ENCODE data around the gene C22orf42. TPM values are rescaled to one million over a fixed set of nuclear protein-coding genes. Genes with fewer than 3 reads are reported as not detected.
A peak's percentile ranks its signal among the peaks of the same experiment; 100 is the strongest.
"Not testable (repeated sequence)": the region's sequence is repeated elsewhere in the genome, so short reads cannot be mapped to it uniquely, and the experiment has no call there.

Gene C22orf42
- total RNA-seq, 1 experiment from 2014 or later, result not detected

DNA sequence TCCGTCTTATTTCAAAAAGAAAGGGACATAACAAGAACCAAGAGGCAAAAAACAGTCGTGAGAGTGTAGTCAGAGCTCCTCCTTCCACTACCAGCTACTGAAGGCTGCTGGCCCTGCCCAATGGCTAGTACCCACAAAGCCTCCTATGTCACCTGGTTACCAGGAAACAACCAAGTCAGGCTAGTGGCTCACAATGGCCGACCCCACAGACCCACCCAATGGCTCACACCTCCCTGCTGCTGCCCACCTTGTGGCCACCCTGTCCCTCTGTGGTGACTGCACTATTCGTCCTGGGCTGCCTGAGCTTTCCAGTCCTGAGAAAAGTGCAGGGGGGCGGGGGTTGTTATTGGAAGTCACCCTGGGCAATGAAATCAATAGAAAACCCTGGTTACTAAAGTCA lies 1.5 kb downstream of the C22orf42 start:
- H3K4me3 ChIP-seq; H3K4me1 ChIP-seq; H3K27me3 ChIP-seq; H3K36me3 ChIP-seq; H3K9me3 ChIP-seq (replicated peaks); H3K27ac ChIP-seq; DNase-seq: not testable (repeated sequence)

DNA sequence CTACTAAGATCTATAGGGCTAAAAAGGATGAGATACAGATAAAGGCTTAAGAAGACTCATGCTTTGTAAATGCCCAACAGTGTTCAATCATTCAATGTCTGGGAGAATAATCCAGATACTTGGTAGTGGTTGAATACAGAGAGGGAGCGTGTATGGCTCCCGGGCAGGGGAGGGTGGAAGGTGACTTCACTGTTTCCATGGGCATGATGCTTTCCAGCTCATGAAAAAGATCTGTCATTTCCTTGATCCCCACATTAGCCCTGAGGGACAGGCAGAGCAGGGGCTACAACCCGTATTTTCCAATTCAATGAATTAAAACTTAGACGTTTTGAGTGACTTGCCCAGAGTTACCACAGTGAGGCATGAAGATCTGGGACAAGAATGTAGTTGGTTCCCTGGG lies 4.4 kb downstream of the C22orf42 start:
- not testable (repeated sequence) for H3K36me3 ChIP-seq; H3K27me3 ChIP-seq; H3K9me3 ChIP-seq (replicated peaks); DNase-seq; H3K4me1 ChIP-seq; H3K27ac ChIP-seq; H3K4me3 ChIP-seq

DNA sequence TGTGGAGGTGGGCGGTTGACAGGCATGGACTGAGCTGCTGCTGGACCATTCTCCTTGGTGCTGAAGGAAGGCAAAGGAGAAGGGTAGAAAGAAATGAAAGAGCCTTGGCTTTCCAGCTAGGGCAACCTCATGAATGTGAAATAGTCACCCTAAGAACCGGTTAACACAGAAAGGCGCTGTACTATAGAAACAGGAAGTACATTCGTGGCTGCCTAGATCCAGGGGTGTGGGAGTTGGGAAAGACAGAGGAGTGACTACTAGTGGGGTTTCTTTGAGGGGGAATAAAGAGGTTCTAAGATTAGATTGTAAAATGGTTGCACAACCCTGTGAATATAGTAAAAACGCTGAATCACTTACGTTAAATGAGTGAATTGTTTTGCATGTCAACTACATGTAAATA lies 7.5 kb downstream of the C22orf42 start:
- not testable (repeated sequence) for H3K27me3 ChIP-seq; H3K4me1 ChIP-seq; H3K9me3 ChIP-seq (replicated peaks); H3K4me3 ChIP-seq; H3K27ac ChIP-seq; H3K36me3 ChIP-seq; DNase-seq

GRCh38 chr22:32150647-32151046 lies 8.5 kb downstream of the C22orf42 start:
- H3K27me3 ChIP-seq; H3K36me3 ChIP-seq; DNase-seq; H3K9me3 ChIP-seq (replicated peaks); H3K4me1 ChIP-seq; H3K4me3 ChIP-seq; H3K27ac ChIP-seq: not testable (repeated sequence)

GRCh38 chr22:32148372-32148771 lies 10.7 kb downstream of the C22orf42 start:
- H3K4me1 ChIP-seq; H3K36me3 ChIP-seq; H3K27me3 ChIP-seq; H3K27ac ChIP-seq; DNase-seq; H3K4me3 ChIP-seq; H3K9me3 ChIP-seq (replicated peaks): not testable (repeated sequence)

DNA sequence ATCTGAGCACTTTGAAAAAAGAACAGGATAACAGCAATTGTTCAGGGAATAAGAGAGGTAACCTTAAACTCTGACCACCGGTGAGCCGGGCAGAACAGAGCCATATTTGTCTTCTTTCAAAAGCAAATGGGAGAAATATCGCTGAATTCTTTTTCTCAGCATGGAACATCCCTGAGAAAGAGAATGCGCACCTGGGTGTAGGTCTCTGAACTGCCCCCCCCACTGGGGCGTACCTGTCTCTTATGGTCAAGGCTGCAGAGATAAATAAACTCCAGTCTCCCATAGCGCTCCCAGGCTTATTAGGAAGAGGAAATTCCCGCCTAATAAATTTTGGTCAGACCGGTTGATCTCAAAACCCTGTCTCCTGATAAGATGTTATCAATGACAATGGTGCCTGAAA lies 12.0 kb downstream of the C22orf42 start:
- not testable (repeated sequence) for H3K4me1 ChIP-seq; DNase-seq; H3K27me3 ChIP-seq; H3K36me3 ChIP-seq; H3K9me3 ChIP-seq (replicated peaks); H3K4me3 ChIP-seq; H3K27ac ChIP-seq

DNA sequence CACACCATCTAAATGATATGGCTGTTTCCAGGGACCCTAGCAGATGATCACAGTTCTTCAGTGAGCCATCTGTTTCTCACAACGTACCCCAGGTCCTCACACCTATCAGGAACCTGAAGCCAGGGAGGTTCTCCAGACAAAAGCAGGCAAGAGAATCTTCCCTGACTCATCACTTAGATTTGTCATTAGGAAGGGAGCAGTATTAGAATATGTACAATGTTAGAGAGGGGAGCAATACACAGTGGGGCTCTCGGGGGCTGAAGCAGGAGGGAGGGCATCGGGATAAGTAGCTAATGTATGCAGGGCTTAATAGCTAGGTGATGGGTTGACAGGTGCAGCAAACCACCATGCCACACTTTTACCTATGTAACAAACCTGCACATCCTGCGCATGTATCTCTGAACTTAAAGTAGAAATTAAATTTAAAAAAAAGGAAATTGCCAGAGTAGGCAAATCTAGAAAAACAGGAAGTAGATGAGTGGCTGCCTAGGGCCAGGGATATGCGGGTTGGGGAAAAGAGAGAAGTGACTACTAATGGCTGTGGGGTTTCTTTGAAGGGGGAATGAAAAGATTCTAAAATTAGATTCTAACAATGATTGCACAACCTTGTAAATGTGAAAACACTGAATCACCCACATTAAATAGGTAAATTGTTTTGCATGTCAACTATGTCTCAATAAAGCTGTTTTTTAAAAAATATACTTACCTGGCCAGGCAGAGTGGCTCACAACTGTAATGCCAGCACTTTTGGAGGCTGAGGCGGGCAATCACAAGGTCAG lies 14.4 kb downstream of the C22orf42 start:
- Histone ChIP-seq H3K4me3 (no peak overlapping the region), H3K9me3 (replicated peaks) (no peaks in the 10 kb centered on the region), H3K4me1 (no peaks in the 10 kb centered on the region), H3K27ac (no peak overlapping the region), H3K36me3 (no peaks in the 10 kb centered on the region), H3K27me3 (no peaks in the 10 kb centered on the region)
- DNase-seq, result no peak

- H3K9me3 ChIP-seq (replicated peaks), result no peaks in the 10 kb centered on the region
- no peaks in the 10 kb centered on the region for H3K4me1 ChIP-seq
- no peak overlapping the region for H3K4me3 ChIP-seq
- H3K27me3 ChIP-seq, result no peaks in the 10 kb centered on the region
- H3K36me3 ChIP-seq, result no peaks in the 10 kb centered on the region
- no peak for DNase-seq
- H3K27ac ChIP-seq, result no peak overlapping the region
Observed at GRCh38 chr22:32142600-32142999, 16.5 kb downstream of the C22orf42 start.

GRCh38 chr22:32140688-32141087 lies 18.4 kb downstream of the C22orf42 start:
- not testable (repeated sequence) for H3K9me3 ChIP-seq (replicated peaks); H3K4me3 ChIP-seq; H3K36me3 ChIP-seq; H3K4me1 ChIP-seq; H3K27ac ChIP-seq; H3K27me3 ChIP-seq
- peak in 1 of 2 experiments; percentile 8 for DNase-seq

- H3K27ac ChIP-seq; H3K9me3 ChIP-seq (replicated peaks); H3K27me3 ChIP-seq; DNase-seq; H3K4me1 ChIP-seq; H3K36me3 ChIP-seq; H3K4me3 ChIP-seq: not testable (repeated sequence)
Observed at GRCh38 chr22:32138576-32138975, 20.5 kb downstream of the C22orf42 start.

GRCh38 chr22:32137731-32138324 lies 21.3 kb downstream of the C22orf42 start:
- not testable (repeated sequence) for H3K4me1 ChIP-seq; H3K27ac ChIP-seq; DNase-seq; H3K36me3 ChIP-seq; H3K9me3 ChIP-seq (replicated peaks); H3K27me3 ChIP-seq
- peak overlapping the region; percentile 25 for H3K4me3 ChIP-seq

GRCh38 chr22:32136881-32137280 lies 22.2 kb downstream of the C22orf42 start:
- not testable (repeated sequence) for H3K4me3 ChIP-seq; H3K36me3 ChIP-seq; H3K4me1 ChIP-seq; H3K27me3 ChIP-seq; H3K9me3 ChIP-seq (replicated peaks); H3K27ac ChIP-seq; DNase-seq

GRCh38 chr22:32135958-32136357 lies 23.1 kb downstream of the C22orf42 start:
- not testable (repeated sequence) for H3K9me3 ChIP-seq (replicated peaks); H3K4me1 ChIP-seq; H3K27me3 ChIP-seq; H3K27ac ChIP-seq; H3K4me3 ChIP-seq; H3K36me3 ChIP-seq; DNase-seq

DNA sequence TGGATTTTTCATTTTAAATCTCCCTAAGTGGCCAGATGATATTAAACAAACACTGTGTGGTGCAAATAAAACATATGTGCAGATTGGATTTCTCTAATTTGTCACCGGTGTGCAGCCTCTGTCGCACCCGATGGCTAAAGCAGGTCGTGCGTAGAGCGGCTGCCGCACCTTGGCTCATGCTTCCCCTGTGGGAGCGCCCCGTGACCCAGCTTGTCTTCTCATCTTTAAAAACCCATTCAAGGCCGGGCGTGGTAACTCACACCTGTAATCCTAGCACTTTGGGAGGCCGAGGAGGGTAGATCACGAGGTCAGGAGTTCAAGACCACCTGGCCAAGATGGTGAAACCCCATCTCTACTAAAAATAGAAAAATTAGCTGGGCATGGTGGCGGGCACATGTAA lies 24.3 kb downstream of the C22orf42 start:
- not testable (repeated sequence) for DNase-seq; H3K27me3 ChIP-seq; H3K36me3 ChIP-seq; H3K4me1 ChIP-seq; H3K4me3 ChIP-seq; H3K27ac ChIP-seq; H3K9me3 ChIP-seq (replicated peaks)

DNA sequence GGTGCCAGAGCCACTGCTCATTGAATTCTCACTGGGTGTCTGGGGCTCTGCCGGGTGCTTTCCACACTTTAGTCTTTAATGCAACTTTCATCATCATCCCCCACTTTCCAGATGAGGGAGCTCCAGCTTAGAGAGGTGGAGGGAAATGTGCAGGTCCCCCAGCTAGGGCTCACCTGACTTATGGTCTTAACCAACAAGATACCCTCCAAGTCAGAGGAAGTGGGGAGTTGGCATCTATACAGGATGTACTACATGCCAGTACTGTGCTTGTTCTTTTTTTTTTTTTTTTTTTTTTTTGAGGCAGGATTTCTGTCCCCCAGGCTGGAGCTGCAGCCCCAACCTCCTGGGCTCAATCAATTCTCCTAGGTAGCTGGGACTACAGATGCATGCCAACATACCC lies 26.3 kb downstream of the C22orf42 start:
- DNase-seq, result no peak
- Histone ChIP-seq H3K36me3 (no peaks in the 10 kb centered on the region), H3K27ac (no peak overlapping the region), H3K27me3 (no peaks in the 10 kb centered on the region), H3K4me1 (no peaks in the 10 kb centered on the region), H3K4me3 (no peak overlapping the region), H3K9me3 (replicated peaks) (no peaks in the 10 kb centered on the region)

DNA sequence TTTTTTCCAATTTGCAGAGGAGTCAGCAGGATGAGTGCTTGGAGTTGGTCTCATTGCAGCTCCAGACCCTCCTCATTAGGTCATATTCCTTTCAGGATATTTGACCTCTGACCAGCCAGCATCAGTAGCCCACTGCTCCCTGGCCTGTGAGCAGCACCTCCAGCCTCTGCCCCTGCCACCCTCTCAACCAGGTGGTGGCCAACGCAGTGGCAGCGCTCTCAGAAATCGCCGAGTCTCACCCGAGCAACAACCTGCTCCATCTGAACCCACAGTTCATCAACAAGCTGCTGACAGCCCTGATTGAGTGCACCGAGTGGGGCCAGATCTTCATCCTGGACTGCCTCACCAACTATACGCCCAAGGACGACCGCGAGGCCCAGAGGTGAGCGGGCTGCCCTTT lies 27.0 kb downstream of the C22orf42 start:
- no peak overlapping the region for H3K27ac ChIP-seq
- DNase-seq, result no peak
- no peaks in the 10 kb centered on the region for H3K27me3 ChIP-seq
- no peaks in the 10 kb centered on the region for H3K36me3 ChIP-seq
- H3K9me3 ChIP-seq (replicated peaks), result no peaks in the 10 kb centered on the region
- H3K4me1 ChIP-seq, result no peaks in the 10 kb centered on the region
- no peak overlapping the region for H3K4me3 ChIP-seq
